NCI-H1092 treated with DMSO at 0.1 percent for 48 hours (cell line): Measurements from ENCODE around the gene EPB41L4A.
"Not testable (repeated sequence)": the region's sequence is repeated elsewhere in the genome, so short reads cannot be mapped to it uniquely, and the experiment has no call there.

Experiments used
- DNase-seq: peaks from one replicate; lab custom pipeline; 2025; lab: John Stamatoyannopoulos, UW

EPB41L4A gene

GRCh38 chr5:112397690-112398089 is 21.4 kb downstream of the EPB41L4A start:
- no peak for DNase-seq

DNA sequence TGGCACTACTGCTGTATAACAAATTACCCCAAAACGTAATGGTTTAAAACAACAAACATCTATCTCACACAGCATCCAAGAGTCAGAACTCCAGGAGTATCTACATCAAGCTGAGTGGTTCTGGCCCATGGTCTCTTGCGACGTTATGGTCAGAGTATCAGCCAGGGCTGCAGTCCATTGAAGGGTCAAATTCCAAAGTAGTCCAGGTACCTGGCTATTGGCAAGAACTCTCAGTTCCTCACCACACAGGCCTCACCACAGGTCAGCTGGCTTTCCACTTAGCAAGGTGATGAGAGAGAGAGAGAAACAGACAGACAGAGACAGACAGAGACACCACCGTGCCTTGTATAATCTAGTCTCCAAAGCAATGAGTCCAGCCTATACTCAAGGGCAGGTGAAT is 22.6 kb downstream of the EPB41L4A start:
- no peak for DNase-seq

DNA sequence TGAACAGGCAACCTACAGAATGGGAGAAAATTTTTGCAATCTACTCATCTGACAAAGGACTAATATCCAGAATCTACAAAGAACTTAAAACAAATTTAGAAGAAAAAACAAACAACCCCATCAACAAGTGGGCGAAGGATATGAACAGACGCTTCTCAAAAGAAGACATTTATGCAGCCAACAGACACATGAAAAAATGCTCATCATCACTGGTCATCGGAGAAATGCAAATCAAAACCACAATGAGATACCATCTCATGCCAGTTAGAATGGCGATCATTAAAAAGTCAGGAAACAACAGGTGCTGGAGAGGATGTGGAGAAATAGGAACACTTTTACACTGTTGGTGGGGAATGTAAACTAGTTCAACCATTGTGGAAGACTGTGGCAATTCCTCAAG is 23.8 kb downstream of the EPB41L4A start:
- DNase-seq, result not testable (repeated sequence)

DNA sequence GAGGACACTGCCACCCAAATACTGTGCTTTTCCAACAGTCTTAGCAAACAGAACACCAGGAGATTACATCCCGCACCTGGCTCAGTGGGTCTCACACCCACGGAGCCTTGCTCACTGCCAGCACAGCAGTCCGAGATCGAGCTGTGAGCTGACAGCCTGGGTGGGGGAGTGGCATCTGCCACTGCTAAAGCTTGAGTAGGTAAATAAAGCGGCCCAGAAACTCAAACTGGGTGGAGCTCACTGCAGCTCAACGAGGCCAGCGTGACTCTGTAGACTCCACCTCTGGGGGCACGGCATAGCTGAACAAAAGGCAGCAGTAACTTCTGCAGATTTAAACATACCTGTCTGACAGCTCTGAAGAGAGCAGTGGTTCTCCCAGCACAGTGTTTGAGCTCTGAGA is 28.8 kb downstream of the EPB41L4A start:
- peak; percentile 1 for DNase-seq

DNA sequence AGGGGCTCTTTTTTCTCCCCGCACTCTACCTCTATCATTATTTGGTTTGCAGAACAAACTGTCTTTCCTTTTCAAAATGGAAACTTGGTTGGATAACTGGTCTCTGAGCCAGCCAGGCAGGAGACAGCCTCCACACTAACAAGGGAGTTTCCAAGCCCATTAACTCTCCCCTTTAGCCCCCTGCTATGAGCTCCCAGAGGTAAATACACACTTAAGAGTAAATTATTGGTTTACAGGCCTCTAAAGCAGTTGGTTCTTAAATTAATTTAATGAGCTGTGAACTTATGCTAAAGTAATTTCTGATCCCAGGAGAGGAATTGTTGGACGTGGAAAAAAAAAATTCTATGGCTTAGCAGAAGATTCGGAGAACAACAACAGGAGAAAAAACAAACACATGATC is 30.3 kb downstream of the EPB41L4A start:
- DNase-seq, result peak; percentile 32

DNA sequence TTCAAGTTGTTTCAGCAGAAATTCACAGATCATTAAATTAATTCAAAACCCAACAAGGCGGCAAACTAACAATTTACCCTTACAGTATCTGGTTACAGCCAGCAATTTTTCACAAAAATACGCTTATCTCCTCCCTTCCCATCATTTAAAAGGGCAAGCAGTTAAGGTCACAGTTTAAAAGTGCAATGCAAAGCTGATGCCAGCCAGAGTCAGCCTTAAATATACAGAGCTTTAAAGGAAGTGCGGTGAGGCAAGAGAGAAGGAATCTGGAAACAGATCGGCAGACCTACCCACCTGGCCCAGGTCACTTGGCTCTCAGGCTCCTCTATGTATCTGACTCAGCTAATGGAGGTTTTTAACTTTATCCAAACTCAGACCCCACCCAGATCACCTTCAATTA is 31.0 kb downstream of the EPB41L4A start:
- DNase-seq, result no peak

DNA sequence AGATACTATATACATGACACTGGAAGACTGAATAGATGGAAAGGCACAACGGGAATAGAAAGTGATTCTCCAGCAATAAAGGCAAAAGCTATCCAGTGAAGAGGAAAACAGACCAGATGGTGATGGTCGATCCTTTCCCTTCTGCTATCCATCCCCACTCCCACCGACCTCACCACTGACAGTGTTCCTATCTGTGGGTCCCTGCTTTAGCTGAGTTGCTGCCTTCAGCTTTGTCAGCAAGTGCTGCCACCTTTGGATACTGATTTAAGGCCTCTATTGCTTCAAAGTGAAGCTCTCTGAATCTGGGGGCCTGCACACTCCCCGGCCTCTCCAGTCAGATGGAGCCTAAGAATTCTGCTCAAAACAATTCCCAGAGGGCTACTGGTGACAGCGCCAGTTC is 32.3 kb downstream of the EPB41L4A start:
- no peak for DNase-seq

DNA sequence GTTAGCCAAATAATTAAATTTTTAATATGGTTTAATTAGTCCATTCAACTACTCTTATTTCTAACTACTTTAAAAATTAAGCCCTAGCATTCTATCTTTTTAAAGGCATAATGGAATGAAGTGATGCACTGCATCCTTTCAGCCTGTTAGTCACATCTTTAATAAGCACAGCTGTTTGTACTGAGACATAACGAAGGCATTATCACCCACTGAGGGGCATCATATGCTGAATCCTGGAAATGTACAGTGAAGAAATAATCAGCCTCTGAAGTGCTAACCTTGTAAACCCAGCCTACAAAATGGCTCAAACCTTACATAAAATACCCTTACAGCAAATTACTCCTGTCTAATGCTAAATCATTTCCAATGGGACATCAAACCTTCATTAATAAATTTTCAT is 33.1 kb downstream of the EPB41L4A start:
- no peak for DNase-seq

GRCh38 chr5:112385566-112385965 is 33.5 kb downstream of the EPB41L4A start:
- no peak for DNase-seq

GRCh38 chr5:112384523-112384922 is 34.6 kb downstream of the EPB41L4A start:
- no peak for DNase-seq

GRCh38 chr5:112382886-112383285 is 36.2 kb downstream of the EPB41L4A start:
- no peak for DNase-seq

DNA sequence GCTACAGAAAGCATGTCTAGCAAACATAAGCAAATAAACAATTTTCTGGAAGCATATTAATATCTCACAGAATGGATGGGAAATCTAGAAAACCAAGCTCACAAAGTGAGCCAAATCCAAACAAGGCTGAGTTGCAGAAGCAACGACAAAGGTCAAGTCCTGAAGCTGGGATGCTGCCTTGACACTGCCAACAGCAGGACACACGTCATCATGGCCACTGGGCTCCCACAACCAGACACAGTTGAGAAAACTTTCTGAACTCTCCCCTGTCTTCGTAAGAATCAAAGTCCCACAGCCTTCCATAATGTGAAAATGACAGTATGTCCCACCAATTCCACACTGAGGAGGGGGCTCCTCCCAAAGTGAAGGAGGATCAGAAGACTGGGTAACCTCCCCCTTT is 37.6 kb downstream of the EPB41L4A start:
- no peak for DNase-seq

DNA sequence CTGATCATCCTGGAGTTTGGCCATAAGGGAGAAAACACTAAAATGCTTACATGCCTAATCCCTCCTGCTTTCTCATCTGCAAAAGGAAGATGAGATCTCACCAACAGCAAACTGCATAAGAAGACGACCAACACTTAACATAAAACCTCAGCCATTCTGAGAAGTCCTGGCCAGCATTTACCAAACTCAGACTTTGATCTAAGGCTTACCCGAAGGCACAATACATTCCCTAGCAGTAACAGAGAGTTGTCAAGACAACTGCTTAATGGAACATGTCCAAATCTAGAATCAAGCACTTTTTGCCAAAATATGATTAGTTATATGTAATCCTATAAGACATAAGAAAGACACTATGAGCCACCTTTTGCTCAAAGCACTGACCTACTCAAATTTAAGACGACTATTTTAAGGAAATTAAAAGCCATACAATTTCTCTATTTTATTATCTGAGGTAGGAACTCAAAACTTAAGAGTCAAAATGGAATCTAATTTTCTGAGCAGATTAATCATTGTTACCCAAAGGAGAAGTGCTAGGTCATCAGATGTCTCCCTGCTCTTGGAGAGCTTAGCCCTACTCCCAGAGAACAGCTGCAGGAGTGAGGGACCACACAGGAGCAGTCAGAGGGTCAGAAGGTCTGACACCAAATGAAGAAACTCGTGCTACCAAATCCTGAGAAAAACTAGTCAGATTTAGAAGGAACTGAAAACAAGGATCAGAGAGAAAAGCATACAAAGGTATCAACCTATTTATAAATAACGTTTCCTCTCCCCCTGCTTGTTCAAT is 39.3 kb downstream of the EPB41L4A start:
- no peak for DNase-seq

- no peak for DNase-seq
These were observed 44.3 kb downstream of the EPB41L4A start for GRCh38 chr5:112374818-112375217.

DNA sequence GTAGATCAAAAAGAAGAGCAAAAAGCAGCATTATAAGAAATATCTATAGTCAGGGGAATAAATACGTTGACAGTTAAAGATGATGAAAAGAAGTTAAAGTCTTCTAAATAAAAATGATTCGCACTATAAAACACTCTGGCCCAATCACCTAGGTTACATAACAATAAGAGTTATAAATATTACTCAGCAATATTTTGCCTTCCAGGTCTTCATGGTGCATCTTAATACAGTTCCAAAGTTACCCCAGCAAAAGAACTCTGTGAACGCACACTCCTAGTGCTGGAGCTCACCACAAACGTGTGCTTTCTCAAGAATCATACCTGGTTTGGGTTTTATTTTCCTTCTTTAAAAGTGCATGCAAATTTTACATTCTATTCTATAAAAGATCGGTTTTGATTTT is 44.7 kb downstream of the EPB41L4A start:
- no peak for DNase-seq

GRCh38 chr5:112373885-112374284 is 45.2 kb downstream of the EPB41L4A start:
- DNase-seq, result no peak

DNA sequence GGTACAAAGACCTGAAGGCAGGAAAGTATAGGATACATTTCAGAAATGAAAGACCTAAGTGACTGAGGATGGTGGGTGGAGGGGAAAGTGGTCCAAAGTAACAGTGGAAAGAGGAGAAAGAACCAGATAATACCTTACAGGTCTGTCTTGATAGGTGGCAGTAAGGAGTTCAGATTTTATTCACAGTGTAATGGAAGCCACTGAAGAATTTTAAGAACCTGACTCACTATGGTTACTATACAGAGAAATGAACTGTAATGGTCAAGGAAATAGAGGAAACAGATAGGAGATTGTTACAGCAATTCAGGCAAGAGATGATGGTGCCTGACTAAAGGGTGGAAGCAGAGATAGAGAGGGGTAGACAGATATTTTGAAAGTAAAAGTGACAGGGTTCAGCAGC is 46.5 kb downstream of the EPB41L4A start:
- DNase-seq, result no peak

DNA sequence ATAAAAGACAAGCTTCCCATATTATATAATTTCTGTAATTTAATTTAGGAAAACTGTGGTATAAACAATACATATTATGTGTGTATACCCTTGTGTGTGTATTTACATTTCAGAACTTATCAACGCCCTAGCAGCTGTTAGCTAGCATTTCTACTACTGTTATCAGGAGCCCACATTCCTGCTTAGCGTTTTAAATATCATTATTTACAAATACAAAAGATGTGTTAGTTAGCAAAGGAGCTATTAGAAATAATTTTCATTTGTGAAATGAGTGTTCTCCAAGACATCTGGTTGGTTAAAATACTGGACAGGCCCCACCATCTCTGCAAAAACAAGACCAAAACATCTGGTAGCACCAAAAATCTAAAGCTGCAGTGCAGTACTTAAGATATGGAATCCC is 48.0 kb downstream of the EPB41L4A start:
- DNase-seq, result no peak

DNA sequence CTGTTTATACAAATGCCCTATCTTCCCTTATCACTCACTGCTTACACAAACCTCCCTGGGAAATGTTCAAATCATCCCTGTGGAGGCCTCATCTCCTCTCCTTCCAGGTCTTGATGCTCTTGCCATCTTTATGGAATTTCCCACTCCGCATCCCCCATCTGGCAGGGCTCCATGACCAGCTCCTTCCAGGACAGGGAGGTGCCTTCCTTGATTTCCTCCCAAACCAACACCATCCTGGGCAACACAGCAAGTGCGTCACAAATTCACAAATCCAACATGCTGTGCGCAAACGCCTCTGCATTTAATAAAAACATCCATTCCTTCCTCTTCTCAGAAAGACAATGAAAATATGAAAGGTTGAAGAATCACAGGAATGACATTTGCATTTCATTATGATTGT is 51.7 kb downstream of the EPB41L4A start:
- no peak for DNase-seq

- no peak for DNase-seq
These were observed 52.1 kb downstream of the EPB41L4A start for GRCh38 chr5:112366987-112367386.

DNA sequence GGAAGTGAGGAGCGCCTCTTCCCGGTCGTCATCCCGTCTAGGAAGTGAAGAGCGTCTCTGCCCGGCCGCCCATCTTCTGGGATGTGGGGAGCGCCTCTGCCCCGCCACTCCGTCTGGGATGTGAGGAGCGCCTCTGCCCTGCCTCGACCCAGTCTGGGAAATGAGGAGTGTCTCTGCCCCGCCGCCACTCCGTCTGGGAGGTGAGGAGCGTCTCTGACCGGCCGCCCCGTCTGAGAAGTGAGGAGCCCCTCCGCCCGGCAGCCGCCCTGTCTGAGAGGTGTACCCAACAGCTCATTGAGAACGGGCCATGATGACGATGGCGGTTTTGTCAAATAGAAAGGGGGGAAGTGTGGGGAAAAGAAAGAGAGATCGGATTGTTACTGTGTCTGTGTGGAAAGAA is 58.3 kb downstream of the EPB41L4A start:
- DNase-seq, result not testable (repeated sequence)

DNA sequence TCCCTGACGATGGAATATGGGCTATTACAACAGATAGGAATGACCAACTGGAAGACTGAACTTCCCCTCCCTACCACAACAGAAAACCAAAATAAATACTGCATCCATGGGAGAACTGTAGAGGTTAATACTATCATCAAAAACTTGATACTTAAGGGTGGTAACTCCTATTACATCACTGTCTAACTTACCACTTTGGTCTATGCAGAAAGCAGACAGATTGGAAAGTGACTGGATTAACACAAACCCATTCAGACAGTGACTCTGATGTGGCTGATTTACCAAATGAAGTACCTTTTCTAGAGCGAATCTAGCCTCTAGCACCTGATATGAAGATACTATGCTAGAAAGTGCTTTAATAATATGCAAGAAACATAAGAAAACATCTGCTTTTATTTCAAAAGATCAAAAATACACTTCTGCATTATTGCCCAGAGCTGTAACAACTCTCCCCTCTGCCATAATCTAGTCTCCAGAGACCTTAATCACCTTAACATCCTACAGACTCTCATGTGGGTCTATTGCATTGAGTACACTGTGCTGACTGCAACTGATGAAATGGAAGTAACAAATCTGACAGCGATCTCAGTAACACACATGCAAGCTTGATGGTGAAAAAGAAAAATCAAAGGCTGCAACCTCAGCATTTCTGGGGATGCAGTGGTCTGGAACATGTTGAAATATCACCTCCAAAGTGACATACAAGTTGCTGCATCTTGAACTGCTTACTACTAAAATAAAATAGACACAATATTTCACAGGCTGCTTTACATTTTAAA is 62.7 kb downstream of the EPB41L4A start:
- DNase-seq, result no peak

- no peak for DNase-seq
These were observed 63.9 kb downstream of the EPB41L4A start for GRCh38 chr5:112355058-112355685.
